ENCODE data around the gene FOXS1. TPM values are rescaled to one million over a fixed set of nuclear protein-coding genes. Genes with fewer than 3 reads are reported as not detected.

The FOXS1 gene
- total RNA-seq, 1 experiment from 2014 or later = 0.22 TPM

DNA sequence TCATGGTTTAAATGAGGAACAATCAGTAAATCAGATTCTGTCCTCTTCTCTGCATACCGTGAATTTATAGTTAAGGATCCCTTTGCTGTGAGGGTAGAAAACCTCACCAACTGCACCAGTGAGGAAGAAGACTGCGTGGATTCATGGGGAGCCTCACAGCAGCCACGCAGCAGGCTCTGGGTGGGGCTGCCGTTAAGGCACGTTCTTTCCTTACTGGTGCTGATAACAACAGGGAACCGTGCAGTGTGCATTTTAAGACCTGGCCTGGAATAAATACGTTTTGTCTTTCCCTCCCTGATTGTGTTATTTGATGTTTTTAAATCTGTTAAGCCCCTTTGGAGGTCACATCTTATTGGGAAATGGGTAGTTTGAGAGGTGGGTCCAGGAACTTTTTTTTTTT lies 43.9 kb downstream of the FOXS1 start:
- Mint-ChIP-seq H3K27ac (no peak overlapping the region), H3K36me3 (ENCODE audit: insufficient read depth in 1 of 3, low read depth in 3 of 3) (peaks cover 29 to 86% (median 72%) of the 10 kb centered on the region in 3 experiments; a peak in 6 of 7 replicates), H3K9me3 (no peaks in the 10 kb centered on the region; a peak in 1 of 5 replicates), H3K27me3 (ENCODE audit: low read depth) (no peaks in the 10 kb centered on the region), H3K4me1 (no peaks in the 10 kb centered on the region), H3K4me3 (no peak overlapping the region)
- no peak overlapping the region for H2AK5ac ChIP-seq (ENCODE audit: insufficient read length, low read length)
- H3K18ac ChIP-seq (ENCODE audit: insufficient read length, low read depth, low read length) = no peak overlapping the region
- no peak overlapping the region for H4K91ac ChIP-seq (ENCODE audit: insufficient read length, low read depth, low read length)
- no CpG with 5 or more reads among the region's 7 CpGs for WGBS (ENCODE audit: extremely low coverage, insufficient read length, low lambda C conversion rate)
- no peaks in the 10 kb centered on the region for H3K4me1 ChIP-seq (ENCODE audit: insufficient read depth, low read length)
- peaks cover 3% of the 10 kb centered on the region for H3K23me2 ChIP-seq (ENCODE audit: insufficient read length, low read depth, low read length, poor library complexity, severe bottlenecking)
- H3K4me2 ChIP-seq (ENCODE audit: insufficient read depth, insufficient read length, low read length) = no peak overlapping the region
- H2BK12ac ChIP-seq (ENCODE audit: insufficient read length, low read depth, low read length) = no peak overlapping the region
- no peak overlapping the region for H2BK120ac ChIP-seq (ENCODE audit: low read depth, low read length, poor library complexity, severe bottlenecking)
- no peaks in the 10 kb centered on the region for H3K9me3 ChIP-seq (ENCODE audit: control insufficient read depth, low read depth, low read length)
- H3T11ph ChIP-seq (ENCODE audit: low read length) = no peak overlapping the region
- H3K56ac ChIP-seq (ENCODE audit: insufficient read length, low read depth, low read length) = no peak overlapping the region
- H4K20me1 ChIP-seq (ENCODE audit: control insufficient read depth, insufficient read depth, insufficient read length) = no peaks in the 10 kb centered on the region
- no peak overlapping the region for H3K23ac ChIP-seq (ENCODE audit: insufficient read length, low read depth, low read length)
- H3K27me3 ChIP-seq (ENCODE audit: insufficient read depth, low read length) = no peaks in the 10 kb centered on the region
- no peak overlapping the region for H3K14ac ChIP-seq (ENCODE audit: insufficient read depth, low read length)
- H2AFZ ChIP-seq (ENCODE audit: low read length) = no peak overlapping the region
- H3K4ac ChIP-seq (ENCODE audit: low read depth, low read length) = no peak overlapping the region
- H4K8ac ChIP-seq (replicated peaks; ENCODE audit: insufficient read length, low read depth, low read length) = no peak overlapping the region
- no peak for DNase-seq
- H3K79me1 ChIP-seq (ENCODE audit: insufficient read depth, low read depth, low read length, poor library complexity, severe bottlenecking) = no peaks in the 10 kb centered on the region
- H3K27ac ChIP-seq (ENCODE audit: insufficient read length, low read depth, low read length) = no peak overlapping the region
- no peak overlapping the region for H4K5ac ChIP-seq (ENCODE audit: insufficient read length, low read depth, low read length)
- no peak overlapping the region for H3K9ac ChIP-seq (ENCODE audit: extremely low read depth, insufficient read length, low read length)
- H2BK5ac ChIP-seq (ENCODE audit: insufficient read length, low read length) = no peak overlapping the region
- no peak overlapping the region for H2BK15ac ChIP-seq (ENCODE audit: low read depth, low read length)
- H2BK20ac ChIP-seq (ENCODE audit: low read depth, low read length, poor library complexity, severe bottlenecking) = no peak overlapping the region
- TF ChIP-seq, protein P1, sequence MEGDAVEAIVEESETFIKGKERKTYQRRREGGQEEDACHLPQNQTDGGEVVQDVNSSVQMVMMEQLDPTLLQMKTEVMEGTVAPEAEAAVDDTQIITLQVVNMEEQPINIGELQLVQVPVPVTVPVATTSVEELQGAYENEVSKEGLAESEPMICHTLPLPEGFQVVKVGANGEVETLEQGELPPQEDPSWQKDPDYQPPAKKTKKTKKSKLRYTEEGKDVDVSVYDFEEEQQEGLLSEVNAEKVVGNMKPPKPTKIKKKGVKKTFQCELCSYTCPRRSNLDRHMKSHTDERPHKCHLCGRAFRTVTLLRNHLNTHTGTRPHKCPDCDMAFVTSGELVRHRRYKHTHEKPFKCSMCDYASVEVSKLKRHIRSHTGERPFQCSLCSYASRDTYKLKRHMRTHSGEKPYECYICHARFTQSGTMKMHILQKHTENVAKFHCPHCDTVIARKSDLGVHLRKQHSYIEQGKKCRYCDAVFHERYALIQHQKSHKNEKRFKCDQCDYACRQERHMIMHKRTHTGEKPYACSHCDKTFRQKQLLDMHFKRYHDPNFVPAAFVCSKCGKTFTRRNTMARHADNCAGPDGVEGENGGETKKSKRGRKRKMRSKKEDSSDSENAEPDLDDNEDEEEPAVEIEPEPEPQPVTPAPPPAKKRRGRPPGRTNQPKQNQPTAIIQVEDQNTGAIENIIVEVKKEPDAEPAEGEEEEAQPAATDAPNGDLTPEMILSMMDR (conservative IDR thresholded peaks at IDR 0.05) = no peak
- no peaks in the 10 kb centered on the region for H3K79me2 ChIP-seq (ENCODE audit: insufficient read depth, low read length)
